ENCODE data around the gene CAPNS2.

DNA sequence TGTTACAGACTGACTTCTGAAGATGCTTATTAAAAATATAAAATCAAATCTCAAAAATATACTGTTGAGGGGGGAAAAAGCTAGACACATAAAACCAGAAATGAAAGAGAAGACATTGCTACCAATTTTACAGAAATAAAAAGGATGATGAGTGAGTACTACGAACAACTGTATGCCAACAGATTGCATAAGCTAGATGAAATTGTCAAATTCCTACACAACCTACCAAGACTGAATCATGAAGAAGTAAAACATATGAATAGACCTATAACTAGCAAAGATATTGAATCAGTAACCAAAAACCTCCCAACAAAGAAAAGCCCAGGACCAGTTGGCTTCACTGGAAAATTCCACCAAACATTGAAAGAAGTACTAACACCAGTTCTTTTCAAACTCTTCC lies 3.5 kb upstream of the CAPNS2 start:
- TF ChIP-seq, protein P1, sequence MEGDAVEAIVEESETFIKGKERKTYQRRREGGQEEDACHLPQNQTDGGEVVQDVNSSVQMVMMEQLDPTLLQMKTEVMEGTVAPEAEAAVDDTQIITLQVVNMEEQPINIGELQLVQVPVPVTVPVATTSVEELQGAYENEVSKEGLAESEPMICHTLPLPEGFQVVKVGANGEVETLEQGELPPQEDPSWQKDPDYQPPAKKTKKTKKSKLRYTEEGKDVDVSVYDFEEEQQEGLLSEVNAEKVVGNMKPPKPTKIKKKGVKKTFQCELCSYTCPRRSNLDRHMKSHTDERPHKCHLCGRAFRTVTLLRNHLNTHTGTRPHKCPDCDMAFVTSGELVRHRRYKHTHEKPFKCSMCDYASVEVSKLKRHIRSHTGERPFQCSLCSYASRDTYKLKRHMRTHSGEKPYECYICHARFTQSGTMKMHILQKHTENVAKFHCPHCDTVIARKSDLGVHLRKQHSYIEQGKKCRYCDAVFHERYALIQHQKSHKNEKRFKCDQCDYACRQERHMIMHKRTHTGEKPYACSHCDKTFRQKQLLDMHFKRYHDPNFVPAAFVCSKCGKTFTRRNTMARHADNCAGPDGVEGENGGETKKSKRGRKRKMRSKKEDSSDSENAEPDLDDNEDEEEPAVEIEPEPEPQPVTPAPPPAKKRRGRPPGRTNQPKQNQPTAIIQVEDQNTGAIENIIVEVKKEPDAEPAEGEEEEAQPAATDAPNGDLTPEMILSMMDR (IDR thresholded peaks at IDR 0.05) = no peak
- no peak for TF ChIP-seq POLR2A (IDR thresholded peaks at IDR 0.05)

Measured in ovary (tissue), 3 donors.